Lung (tissue), 12 donors: ENCODE results near the gene MOB3B. TPM values are rescaled to one million over a fixed set of nuclear protein-coding genes. Genes with fewer than 3 reads are reported as not detected.
A peak's percentile ranks its signal among the peaks of the same experiment; 100 is the strongest.

Source experiments
- ATAC-seq: fragments of 200-7000 bp; cut with Tn5 transposase; one replicate; pipeline ENCODE4 v1.9.1; 2020; ENCODE audit warnings: moderate number of reproducible peaks; ENCODE audit not compliant: insufficient read depth, low FRiP score
- DNase-seq, 3 donors: peaks; one replicate each; pipeline ENCODE4 v3.0.0-alpha.2; 2013 to 2017
- H3K27ac ChIP-seq, 2 donors: one replicate each; pipeline ENCODE4 v1.5.1; 2013; ENCODE audit warnings: mild to moderate bottlenecking in 2 of 2, moderate library complexity in 2 of 2, control low read depth in 1 of 2, inconsistent platforms in 1 of 2, low read depth in 1 of 2, low read length in 1 of 2
- H3K27me3 ChIP-seq, 3 donors: one replicate each; pipeline ENCODE4 v1.5.1; 2013; ENCODE audit warnings: low read length in 2 of 3; ENCODE audit not compliant: control insufficient read depth in 3 of 3, insufficient read depth in 3 of 3
- H3K36me3 ChIP-seq, 4 donors: one replicate each; pipeline ENCODE4 v1.5.1; 2013; ENCODE audit warnings: low read length in 4 of 4, mild to moderate bottlenecking in 1 of 4, moderate library complexity in 1 of 4; ENCODE audit not compliant: control insufficient read depth in 4 of 4, insufficient read depth in 4 of 4
- H3K4me1 ChIP-seq, 5 donors: one replicate each; pipeline ENCODE4 v1.5.1; 2013; ENCODE audit warnings: low read length in 5 of 5, mild to moderate bottlenecking in 2 of 5, moderate library complexity in 1 of 5; ENCODE audit not compliant: control insufficient read depth in 5 of 5, insufficient read depth in 5 of 5
- H3K4me3 ChIP-seq: one replicate; pipeline ENCODE4 v1.5.1; 2013; ENCODE audit warnings: mild to moderate bottlenecking, control low read depth, moderate library complexity
- H3K9ac ChIP-seq, 2 donors: one replicate each; pipeline ENCODE4 v1.5.1; 2013; ENCODE audit warnings: low read length in 2 of 2, control low read depth in 1 of 2; ENCODE audit not compliant: insufficient read depth in 1 of 2
- H3K9me3 ChIP-seq, 4 donors: one replicate each; pipeline ENCODE4 v1.5.1; 2013; ENCODE audit warnings: low read length in 3 of 4, mild to moderate bottlenecking in 1 of 4, moderate library complexity in 1 of 4; ENCODE audit not compliant: control insufficient read depth in 4 of 4, insufficient read depth in 3 of 4
- CTCF ChIP-seq: IDR thresholded peaks from 2 replicates; pipeline ENCODE4 v1.5.1; 2012; ENCODE audit warnings: mild to moderate bottlenecking; ENCODE audit errors: control extremely low read depth, extremely low read depth
- WGBS, 2 donors: extraction: QIAGEN DNeasy Blood & Tissue Kit; methylation state at CpG; one replicate each; pipeline ENCODE4 v1.1.7; 2013; 5-methylcytosine and 5-hydroxymethylcytosine counted together
- polyA plus RNA-seq, 2 donors: library from polyadenylated mRNA; stranded (reverse); fragments of 200-250 nt; gene quantifications; one replicate each; pipeline ENCODE4 v1.2.1, GENCODE V29; 2013
- total RNA-seq, 2 donors: library from RNA; depleted of rRNA in 1 of 2; stranded (reverse); fragments of >200 nt in 1 of 2; gene quantifications; one replicate each; pipeline ENCODE4 v1.2.1, GENCODE V29; 2014 to 2021
- donor health status: control.
- donor health status: control.
- donor health status: Bipolar disorder and iron deficiency.
- donor health status: healthy.
- donor health status: DM: yes; HTN: yes; CAD: no.

Gene MOB3B
- total and polyA plus RNA-seq, 4 donors: 1.6 to 12.9 (median 6.4) TPM

- WGBS, 2 donors: 85 to 92% methylated on average over 1 of the region's 1 CpG
- no peaks in the 10 kb centered on the region for H3K27me3 ChIP-seq
- ATAC-seq: no peak
- no peaks in the 10 kb centered on the region for H3K36me3 ChIP-seq
- H3K4me1 ChIP-seq: peaks cover 0 to 44% (median 20%) of the 10 kb centered on the region in 5 donors
- no peak overlapping the region for H3K9ac ChIP-seq
- no peak overlapping the region for H3K4me3 ChIP-seq
- no peak overlapping the region for H3K27ac ChIP-seq
- TF ChIP-seq CTCF: no peak
- no peaks in the 10 kb centered on the region for H3K9me3 ChIP-seq
- peak in 2 of 3 donors; percentile 69 to 71 for DNase-seq
Observed at GRCh38 chr9:27372615-27373014, 157.0 kb downstream of the MOB3B start.

DNA sequence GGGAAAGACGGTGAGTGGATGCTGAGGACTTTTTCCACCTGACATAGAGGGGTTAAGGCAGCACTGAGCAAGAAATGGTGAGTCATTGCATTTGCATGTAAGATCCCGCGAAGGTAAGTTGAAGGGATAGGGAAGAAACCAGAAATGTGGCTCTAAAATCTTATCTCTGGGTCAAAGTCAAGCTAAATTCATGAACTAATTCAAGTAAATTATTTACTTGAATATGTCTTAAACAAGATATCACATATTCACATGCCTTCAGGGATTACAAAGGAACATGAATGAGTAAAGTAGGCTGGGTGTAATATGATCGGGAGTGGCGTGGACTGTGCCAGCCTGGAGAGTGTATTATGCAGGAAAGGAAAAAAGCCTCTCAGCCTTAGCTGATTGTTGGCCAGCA lies 158.2 kb downstream of the MOB3B start:
- Histone ChIP-seq H3K9ac (no peak overlapping the region), H3K27ac (peak overlapping the region in 1 of 2 donors; percentile 24), H3K4me3 (no peak overlapping the region), H3K9me3 (no peaks in the 10 kb centered on the region), H3K4me1 (peaks cover 0 to 56% (median 26%) of the 10 kb centered on the region in 5 donors), H3K36me3 (no peaks in the 10 kb centered on the region), H3K27me3 (no peaks in the 10 kb centered on the region)
- no peak for TF ChIP-seq CTCF
- ATAC-seq: peak; percentile 38
- WGBS, 2 donors: 57 to 86% methylated on average over 5 of the region's 5 CpGs
- DNase-seq: no peak

DNA sequence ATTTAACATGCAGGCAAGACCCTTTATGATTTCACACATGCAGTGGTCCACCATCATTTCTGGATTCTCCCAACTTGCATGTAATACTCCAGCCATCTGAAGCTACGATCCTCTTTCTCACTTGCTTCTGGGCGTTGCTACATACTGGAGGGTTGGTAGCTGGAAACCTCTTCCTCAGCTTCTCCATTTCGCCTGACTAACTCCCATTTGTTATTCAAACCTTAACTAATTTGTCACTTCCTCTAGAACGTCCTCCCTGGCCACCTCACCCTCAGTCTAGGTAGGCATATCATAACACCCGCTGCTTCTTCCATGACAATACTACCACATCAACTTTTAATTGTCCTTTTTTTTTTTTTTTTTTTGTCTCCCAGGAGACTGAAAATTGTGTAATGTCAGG lies 160.0 kb downstream of the MOB3B start:
- no peak for TF ChIP-seq CTCF
- Histone ChIP-seq H3K4me3 (no peak overlapping the region), H3K9me3 (no peaks in the 10 kb centered on the region), H3K4me1 (peaks cover 0 to 67% (median 32%) of the 10 kb centered on the region in 5 donors), H3K27me3 (no peaks in the 10 kb centered on the region), H3K27ac (no peak overlapping the region), H3K36me3 (no peaks in the 10 kb centered on the region), H3K9ac (no peak overlapping the region)
- DNase-seq (no peak), ATAC-seq (no peak)
- 48 to 71% methylated on average over 5 of the region's 5 CpGs for WGBS, 2 donors

DNA sequence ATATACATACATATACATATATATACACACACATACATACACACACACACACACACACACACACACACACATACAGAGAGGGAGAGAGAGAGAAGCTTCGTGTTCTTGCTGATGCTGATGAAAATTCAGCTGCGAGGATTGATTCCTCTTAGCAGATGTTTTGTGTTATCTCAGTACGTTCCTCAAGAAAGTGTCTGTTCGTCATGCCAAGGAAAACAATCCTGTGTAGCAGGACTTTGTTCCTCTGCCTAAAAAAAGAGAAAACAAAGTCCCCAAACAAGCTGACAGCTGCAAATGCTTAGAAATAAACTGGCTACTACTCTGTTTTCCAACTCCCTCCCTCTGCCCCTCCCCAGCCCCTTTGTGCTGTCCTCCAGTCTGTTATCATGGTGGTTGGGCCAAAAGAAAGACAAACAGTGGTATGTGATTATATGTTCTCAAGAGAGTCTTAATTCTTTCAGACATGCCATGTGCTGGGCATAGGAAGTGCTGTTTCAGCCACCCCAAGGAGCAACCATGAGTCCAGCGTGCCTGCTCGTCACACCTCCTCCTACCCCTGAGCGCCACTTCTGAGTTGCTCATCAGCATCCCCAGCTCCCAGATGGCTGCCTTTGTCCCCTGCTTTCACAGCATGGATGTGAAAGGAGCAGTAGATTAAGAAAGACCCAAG lies 161.2 kb downstream of the MOB3B start:
- peak; percentile 88 to 99 (median 99) for DNase-seq
- H3K36me3 ChIP-seq: no peaks in the 10 kb centered on the region
- WGBS, 2 donors: 71 to 78% methylated on average over 7 of the region's 7 CpGs
- H3K27me3 ChIP-seq: no peaks in the 10 kb centered on the region
- no peak overlapping the region for H3K4me3 ChIP-seq
- no peak overlapping the region for H3K9ac ChIP-seq
- H3K4me1 ChIP-seq: peaks cover 0 to 67% (median 32%) of the 10 kb centered on the region in 5 donors
- ATAC-seq: no peak
- no peaks in the 10 kb centered on the region for H3K9me3 ChIP-seq
- H3K27ac ChIP-seq: no peak overlapping the region
- no peak for TF ChIP-seq CTCF
